Endothelial cell of umbilical vein (primary cell): ENCODE results near the gene GPR50. TPM values are rescaled to one million over a fixed set of nuclear protein-coding genes. Genes with fewer than 3 reads are reported as not detected.

Experiments used
- BruUV-seq: library from RNA; stranded (reverse); fragments of 400-500 nt; replicated peaks from 2 replicates; lab custom pipeline; 2021; lab: Mats Ljungman, UMichigan
- CTCF ChIA-PET: fragments of 300-600, 350-600 bp; sonication (Branson Sonifier 250); formaldehyde crosslinking; loops from one replicate; lab custom pipeline; 2021; ENCODE audit warnings: antibody characterized with exemption, inconsistent platforms; lab: Charles Lee
- POLR2A ChIA-PET: fragments of 300-600, 350-600 bp; sonication (Branson Sonifier 250); formaldehyde crosslinking; loops from one replicate; lab custom pipeline; 2021; ENCODE audit warnings: antibody characterized with exemption, inconsistent platforms; lab: Charles Lee
- DNase-seq: peaks from one replicate; pipeline ENCODE4 v3.0.0-alpha.2; 2011; ENCODE audit warnings: low read depth, low spot score
- FAIRE-seq: peaks from 2 replicates; lab custom pipeline; 2011; peaks lifted over from hg19 to GRCh38; lab: Jason Lieb, UNC
- H2AFZ ChIP-seq: 2 replicates; pipeline ENCODE4 v1.6.0; 2012; ENCODE audit warnings: low read depth, low read length, control low read depth, inconsistent platforms
- H3K27ac ChIP-seq: 2 replicates; pipeline ENCODE4 v1.5.1; 2011; ENCODE audit warnings: low read depth, mild to moderate bottlenecking, control low read depth, low read length, moderate library complexity; ENCODE audit not compliant: insufficient read depth
- H3K27me3 ChIP-seq, 2 experiments: 2 replicates each; pipeline versions ENCODE4 v1.6.0 to v1.6.1; 2011; ENCODE audit warnings: low read length in 2 of 2, mixed read lengths in 1 of 2; ENCODE audit not compliant: control insufficient read depth in 2 of 2, insufficient read depth in 2 of 2
- H3K36me3 ChIP-seq, 2 experiments: 2 replicates in 1 of 2; 3 replicates in 1 of 2; pipeline ENCODE4 v1.5.1; 2011; ENCODE audit warnings: low read length in 2 of 2, mild to moderate bottlenecking in 1 of 2, moderate library complexity in 1 of 2; ENCODE audit not compliant: control insufficient read depth in 2 of 2, insufficient read depth in 2 of 2; ENCODE audit errors: extremely low read depth in 1 of 2
- H3K4me1 ChIP-seq: 3 replicates; pipeline ENCODE4 v1.5.1; 2011; ENCODE audit warnings: mild to moderate bottlenecking, low read length; ENCODE audit not compliant: control insufficient read depth, insufficient read depth; ENCODE audit errors: extremely low read depth
- H3K4me2 ChIP-seq: 2 replicates; pipeline ENCODE4 v1.6.1; 2011; ENCODE audit warnings: low read length, control low read depth, mixed read lengths; ENCODE audit not compliant: insufficient read depth
- H3K4me3 ChIP-seq, 3 experiments: fragments of 200-600 bp in 1 of 3; sonication (generic), shearing (Covaris generic) in 1 of 3; replicated peaks in 1 of 3; 2 replicates each; pipeline ENCODE4 v1.5.1; 2011 to 2016; ENCODE audit warnings: control low read depth in 3 of 3, low read length in 3 of 3, mild to moderate bottlenecking in 2 of 3, inconsistent platforms in 1 of 3, low read depth in 1 of 3, moderate library complexity in 1 of 3; ENCODE audit not compliant: insufficient read depth in 1 of 3
- H3K79me2 ChIP-seq: 2 replicates; pipeline ENCODE4 v1.6.0; 2012; ENCODE audit warnings: low read length, inconsistent platforms; ENCODE audit not compliant: control insufficient read depth, insufficient read depth
- H3K9ac ChIP-seq: replicated peaks from 2 replicates; pipeline ENCODE3; 2011; ENCODE audit warnings: low read length, control low read depth; ENCODE audit not compliant: insufficient read depth; ENCODE audit errors: extremely low read depth
- H3K9me1 ChIP-seq: replicated peaks from 3 replicates; pipeline ENCODE4 v1.6.0; 2011; ENCODE audit warnings: mild to moderate bottlenecking, low read length; ENCODE audit not compliant: control insufficient read depth, insufficient read depth; ENCODE audit errors: extremely low read depth
- H3K9me3 ChIP-seq: replicated peaks from 2 replicates; pipeline ENCODE4 v1.5.1; 2012; ENCODE audit warnings: low read length, inconsistent platforms; ENCODE audit not compliant: control insufficient read depth, insufficient read depth
- H4K20me1 ChIP-seq: replicated peaks from 2 replicates; pipeline ENCODE3; 2011; ENCODE audit warnings: mild to moderate bottlenecking, low read length; ENCODE audit not compliant: control insufficient read depth, insufficient read depth; ENCODE audit errors: extremely low read depth
- CTCF ChIP-seq, 2 donors: IDR thresholded peaks; 1 replicate in 1 of 2; 2 replicates in 1 of 2; pipeline ENCODE4 v1.5.1; 2011; ENCODE audit warnings: low read length in 2 of 2, mild to moderate bottlenecking in 2 of 2, moderate library complexity in 2 of 2, control low read depth in 1 of 2, inconsistent platforms in 1 of 2, low read depth in 1 of 2; ENCODE audit not compliant: insufficient read depth in 1 of 2; ENCODE audit errors: extremely low read depth in 1 of 2
- EZH2 ChIP-seq: IDR thresholded peaks from 2 replicates; pipeline ENCODE4 v1.6.1; 2012; ENCODE audit warnings: borderline replicate concordance, low read depth, mild to moderate bottlenecking, moderate library complexity, low read length, inconsistent platforms; ENCODE audit not compliant: severe bottlenecking
- FOS ChIP-seq: IDR thresholded peaks from 2 replicates; pipeline ENCODE4 v1.6.1; 2011; ENCODE audit warnings: mild to moderate bottlenecking, low read length, moderate library complexity, borderline replicate concordance; ENCODE audit not compliant: insufficient read depth
- GATA2 ChIP-seq: IDR thresholded peaks from 2 replicates; pipeline ENCODE4 v1.7.0; 2011; ENCODE audit warnings: low read depth, mild to moderate bottlenecking, moderate library complexity, mixed read lengths, low read length; ENCODE audit not compliant: insufficient read length, insufficient read depth
- JUN ChIP-seq: IDR thresholded peaks from 2 replicates; pipeline ENCODE4 v1.6.1; 2011; ENCODE audit warnings: borderline replicate concordance, low read depth; ENCODE audit not compliant: insufficient read length, insufficient read depth
- MAX ChIP-seq: IDR thresholded peaks from 2 replicates; pipeline ENCODE4 v1.6.1; 2011; ENCODE audit not compliant: insufficient read depth, insufficient read length
- MYC ChIP-seq: IDR thresholded peaks from one replicate; pipeline ENCODE4 v1.6.1; 2011; ENCODE audit warnings: mild to moderate bottlenecking, low read depth, low read length
- POLR2A ChIP-seq: IDR thresholded peaks from 2 replicates; pipeline ENCODE4 v1.6.1; 2012; ENCODE audit warnings: low read depth, mild to moderate bottlenecking, control low read depth, low read length
- POLR2AphosphoS5 ChIP-seq: IDR thresholded peaks from 2 replicates; pipeline ENCODE4 v1.6.1; 2012; ENCODE audit warnings: low read depth, mild to moderate bottlenecking, control low read depth, low read length, moderate library complexity; ENCODE audit not compliant: insufficient read depth
- dilution Hi-C: fragments of 300-500 bp; cut with MboI; formaldehyde crosslinking; loops from one replicate; pipeline ENCODE4 v1.15.0; 2019; ENCODE audit warnings: low sequenced_read_pairs; ENCODE audit not compliant: extremely low pct_ligation_motif_present
- intact Hi-C: fragments of 100-400 bp; cut with micrococcal nuclease; formaldehyde crosslinking; loops from one replicate; pipeline ENCODE4 v1.10.0; 2022
- polyA plus RNA-seq, 4 experiments: library from polyadenylated mRNA; depleted of rRNA in 3 of 4; stranded (reverse) in 3 of 4; unstranded in 1 of 4; fragments of >200 nt; gene quantifications; 2 replicates each; pipeline versions ENCODE4 v1.2.1 to v1.2.3, GENCODE V29; 2011 to 2012; ENCODE audit warnings: missing spikeins in 1 of 4
- total RNA-seq: library from RNA; stranded (reverse); gene quantifications from 2 replicates; pipeline ENCODE4 v1.2.3, GENCODE V29; 2021

GPR50 gene
- total and polyA plus RNA-seq, 2 donors (not counting 3 experiments of a cell fraction or from before 2014, with no cell fraction given) = not detected

DNA sequence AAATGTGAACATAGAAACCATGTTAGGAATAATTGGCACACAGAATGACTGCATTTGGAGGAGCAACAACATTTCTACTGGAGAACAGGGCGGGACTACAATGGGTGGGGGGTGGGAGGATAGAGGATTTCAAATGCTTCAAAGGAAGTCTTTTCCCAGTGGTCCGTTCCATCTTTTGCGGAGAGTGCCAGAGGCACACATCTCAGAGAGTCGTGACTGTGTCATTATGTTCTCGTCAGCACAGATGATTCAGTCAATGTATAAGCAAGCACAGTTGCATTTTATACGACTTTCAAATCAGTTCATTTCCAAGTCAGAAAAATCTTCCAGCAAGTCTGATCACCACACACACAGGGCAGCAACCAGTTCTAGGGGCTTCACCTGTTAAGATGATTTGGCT is 22.7 kb upstream of the GPR50 start:
- Histone ChIP-seq H4K20me1 (no peaks in the 10 kb centered on the region), H3K79me2 (no peaks in the 10 kb centered on the region), H3K9ac (no peak overlapping the region), H2AFZ (no peak overlapping the region), H3K4me3 (no peak overlapping the region), H3K36me3 (no peaks in the 10 kb centered on the region), H3K27me3 (no peaks in the 10 kb centered on the region), H3K9me3 (no peaks in the 10 kb centered on the region), H3K4me1 (no peaks in the 10 kb centered on the region), H3K27ac (no peak overlapping the region), H3K4me2 (no peak overlapping the region), H3K9me1 (no peaks in the 10 kb centered on the region)
- dilution Hi-C loops = no loop called here
- no peak for TF ChIP-seq EZH2
- DNase-seq (no peak), FAIRE-seq (no peak)
- no TSS peak for BruUV-seq
- intact Hi-C loops = loop anchor here (5.0 kb wide), 1 partner anchor 1664 kb away; no protein-coding TSS in a partner anchor
- CTCF ChIA-PET = no interaction called here
- POLR2A ChIA-PET = no interaction called here

DNA sequence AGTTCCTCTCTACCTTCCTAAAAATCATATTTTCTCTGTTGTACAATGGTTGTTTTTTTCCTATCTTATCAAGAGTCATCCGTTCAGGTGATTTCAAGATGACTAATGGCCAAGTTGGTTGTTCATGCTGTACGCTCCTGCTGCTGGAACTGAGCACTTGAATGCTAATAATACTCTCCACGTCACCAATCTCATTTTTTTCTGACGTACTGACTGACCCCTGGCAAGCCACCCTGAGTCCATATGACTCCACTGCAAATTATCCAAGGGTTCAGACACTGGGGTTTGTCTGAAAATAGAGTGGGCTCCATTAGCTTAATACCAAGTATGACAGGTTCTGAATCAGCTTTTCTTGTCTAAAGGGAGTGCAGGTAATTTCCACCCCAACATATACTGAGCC is 21.1 kb upstream of the GPR50 start:
- no TSS peak for BruUV-seq
- Histone ChIP-seq H3K27ac (no peak overlapping the region), H3K4me3 (no peak overlapping the region), H2AFZ (no peak overlapping the region), H3K27me3 (no peaks in the 10 kb centered on the region), H3K4me1 (no peaks in the 10 kb centered on the region), H3K36me3 (no peaks in the 10 kb centered on the region), H3K79me2 (no peaks in the 10 kb centered on the region), H3K9me1 (no peaks in the 10 kb centered on the region), H3K4me2 (no peak overlapping the region), H4K20me1 (no peaks in the 10 kb centered on the region), H3K9me3 (no peaks in the 10 kb centered on the region), H3K9ac (no peak overlapping the region)
- ChIA-PET CTCF (no interaction called here), POLR2A (no interaction called here)
- TF ChIP-seq POLR2A (no peak), MYC (no peak), GATA2 (no peak), MAX (no peak), JUN (no peak), POLR2AphosphoS5 (no peak), CTCF (IDR thresholded peaks at IDR 0.05; ENCODE audit: extremely low read depth in 1 of 2, insufficient read depth in 1 of 2, low read depth in 1 of 2, low read length in 2 of 2) (no peak), FOS (no peak)
- intact Hi-C loops = no loop called here
- DNase-seq (no peak), FAIRE-seq (no peak)
- dilution Hi-C loops = no loop called here
